A549 (cell line): ENCODE results near the gene SPAG5. TPM values are rescaled to one million over a fixed set of nuclear protein-coding genes. Genes with fewer than 3 reads are reported as not detected.

ENCODE experiments used
- ATAC-seq, 2 experiments: fragments of 200-7000 bp in 1 of 2; fragments of >200 bp in 1 of 2; cut with Nextera tagmentation in 1 of 2; cut with Tn5 transposase in 1 of 2; 3 replicates each; pipeline versions ENCODE4 v1.8.0 to v1.9.1; 2018 to 2020; ENCODE audit warnings: mild to moderate bottlenecking in 1 of 2, moderate library complexity in 1 of 2
- CTCF ChIA-PET: fragments of 300-600 bp; sonication (Branson Sonifier 250); formaldehyde crosslinking; extraction: SDS; loops from one replicate; lab custom pipeline; 2021; ENCODE audit warnings: antibody characterized with exemption, inconsistent platforms; lab: Yijun Ruan, JAX
- POLR2A ChIA-PET: fragments of 350-600 bp; formaldehyde crosslinking; extraction: SDS; loops from one replicate; lab custom pipeline; 2021; ENCODE audit warnings: antibody characterized with exemption, inconsistent platforms; lab: Yijun Ruan, JAX
- DNase-seq, 2 experiments: peaks; one replicate each; pipeline versions ENCODE4 v3.0.0 to v3.0.0-alpha.2; 2011 to 2016; ENCODE audit warnings: low read depth in 1 of 2, low spot score in 1 of 2
- FAIRE-seq: peaks from 2 replicates; lab custom pipeline; 2011; peaks lifted over from hg19 to GRCh38; lab: Jason Lieb, UNC
- H3K27ac ChIP-seq, 2 experiments: fragments of >200 bp; sonication (Bioruptor Twin); formaldehyde crosslinking; 3 replicates each; pipeline ENCODE4 v1.5.1; 2016 to 2017
- H3K4me1 ChIP-seq: fragments of >200 bp; sonication (Bioruptor Twin); formaldehyde crosslinking; 3 replicates; pipeline ENCODE4 v1.6.1; 2016
- H3K4me2 ChIP-seq: fragments of >200 bp; sonication (Bioruptor Twin); formaldehyde crosslinking; 3 replicates; pipeline ENCODE4 v1.6.1; 2016
- H3K4me3 ChIP-seq: fragments of >200 bp; sonication (Bioruptor Twin); formaldehyde crosslinking; 3 replicates; pipeline ENCODE4 v1.5.1; 2016
- H3K9me3 ChIP-seq: fragments of >200 bp; sonication (Bioruptor Twin); formaldehyde crosslinking; 3 replicates; pipeline ENCODE4 v1.6.1; 2016
- BHLHE40 ChIP-seq: IDR thresholded peaks from 2 replicates; pipeline ENCODE4 v1.6.1; 2012; ENCODE audit warnings: low read depth, low read length, inconsistent platforms
- CBX2 ChIP-seq: fragments of 200-600 bp; sonication (generic); IDR thresholded peaks from 2 replicates; pipeline ENCODE4 v1.6.1; 2016; ENCODE audit warnings: low read depth, mild to moderate bottlenecking, borderline replicate concordance
- CBX8 ChIP-seq: fragments of 200-600 bp; sonication (generic); IDR thresholded peaks from 2 replicates; pipeline ENCODE4 v1.6.1; 2016
- CHD2 ChIP-seq: fragments of 150-350 bp; IDR thresholded peaks from 2 replicates; pipeline ENCODE4 v1.6.1; 2014; ENCODE audit warnings: low read length; ENCODE audit not compliant: partially characterized antibody
- EHMT2 ChIP-seq: fragments of 200-600 bp; sonication (generic); IDR thresholded peaks from 2 replicates; pipeline ENCODE4 v1.6.1; 2016; ENCODE audit warnings: antibody characterized with exemption, low read depth, mild to moderate bottlenecking, moderate library complexity
- FOSB ChIP-seq: fragments of 250-450 bp; sonication (Bioruptor Pico); IDR thresholded peaks from 2 replicates; pipeline ENCODE4 v1.5.0; 2020; ENCODE audit warnings: mild to moderate bottlenecking, moderate library complexity
- GATA3 ChIP-seq: IDR thresholded peaks from 2 replicates; pipeline ENCODE4 v1.6.1; 2012; ENCODE audit warnings: borderline replicate concordance
- HDAC2 ChIP-seq: fragments of 200-600 bp; sonication (generic); IDR thresholded peaks from 2 replicates; pipeline ENCODE4 v1.6.1; 2016
- HEYL ChIP-seq: fragments of 250-450 bp; sonication (Bioruptor Pico); IDR thresholded peaks from 2 replicates; pipeline ENCODE4 v1.8.0; 2021; ENCODE audit warnings: mild to moderate bottlenecking, moderate library complexity
- HOXB13 ChIP-seq: fragments of 250-450 bp; sonication (Bioruptor Pico); IDR thresholded peaks from 2 replicates; pipeline ENCODE4 v1.5.0; 2020; ENCODE audit warnings: low read depth, mild to moderate bottlenecking, moderate library complexity
- JUN ChIP-seq, 2 experiments: fragments of >200 bp; sonication (Bioruptor Twin); formaldehyde crosslinking; IDR thresholded peaks; 2 replicates in 1 of 2; 3 replicates in 1 of 2; pipeline ENCODE4 v1.6.1; 2016 to 2017
- KDM5A ChIP-seq: fragments of 200-600 bp; sonication (generic); IDR thresholded peaks from 2 replicates; pipeline ENCODE4 v1.6.1; 2016; ENCODE audit warnings: antibody characterized with exemption, mild to moderate bottlenecking
- MAFK ChIP-seq: fragments of 450-650 bp; IDR thresholded peaks from 2 replicates; pipeline ENCODE4 v1.6.1; 2014; ENCODE audit not compliant: partially characterized antibody
- NFE2L2 ChIP-seq: fragments of 150-350 bp; conservative IDR thresholded peaks from 2 replicates; pipeline ENCODE4 v1.6.1; 2014; ENCODE audit warnings: low read length
- PHF8 ChIP-seq: fragments of 200-600 bp; sonication (generic); IDR thresholded peaks from 2 replicates; pipeline ENCODE4 v1.6.1; 2016; ENCODE audit warnings: low read depth, mild to moderate bottlenecking, antibody characterized with exemption, moderate library complexity, borderline replicate concordance
- POLR2A ChIP-seq: IDR thresholded peaks from 2 replicates; pipeline ENCODE4 v1.6.1; 2012; ENCODE audit warnings: mild to moderate bottlenecking, low read length
- RARB ChIP-seq: fragments of 250-450 bp; sonication (Bioruptor Pico); IDR thresholded peaks from 2 replicates; pipeline ENCODE4 v1.8.0; 2021; ENCODE audit warnings: mild to moderate bottlenecking, moderate library complexity
- RCOR1 ChIP-seq: fragments of 150-350 bp; IDR thresholded peaks from 2 replicates; pipeline ENCODE4 v1.6.1; 2014; ENCODE audit warnings: antibody characterized with exemption, low read length, low read depth
- RFX5 ChIP-seq: fragments of 450-650 bp; IDR thresholded peaks from 2 replicates; pipeline ENCODE4 v1.7.1; 2014; ENCODE audit warnings: antibody characterized with exemption, mild to moderate bottlenecking, moderate library complexity
- WGBS: methylation state at CpG from one replicate; pipeline ENCODE4 v1.1.6; 2017; ENCODE audit errors: missing lambda C conversion rate; 5-methylcytosine and 5-hydroxymethylcytosine counted together
- polyA minus RNA-seq: library from RNA; depleted of rRNA, polyadenylated mRNA; stranded (reverse); fragments of >200 nt; gene quantifications from 2 replicates; pipeline ENCODE4 v1.2.3, GENCODE V29; 2011; rRNA and poly(A)+ RNA removed
- polyA plus RNA-seq, 4 experiments: library from polyadenylated mRNA; depleted of rRNA in 3 of 4; stranded (reverse); fragments of >200 nt; fragmentation: RNase III in 1 of 4; extraction: RNeasy Plus Mini Kit Qiagen cat#74134 plus additional on column Dnase treatment in 1 of 4; gene quantifications; 2 replicates in 3 of 4; 3 replicates in 1 of 4; pipeline ENCODE4 v1.2.3, GENCODE V29; 2011 to 2017
- TF ChIP-seq, protein P1 (sequence below): fragments of >200 bp; sonication (Bioruptor Twin); formaldehyde crosslinking; IDR thresholded peaks from 3 replicates; pipeline ENCODE4 v1.6.1; 2016
- TF ChIP-seq, protein P2 (sequence below): IDR thresholded peaks from 2 replicates; pipeline ENCODE4 v1.6.1; 2012
- TF ChIP-seq, protein P3 (sequence below): fragments of 250-450 bp; sonication (Bioruptor Pico); IDR thresholded peaks from 2 replicates; pipeline ENCODE4 v1.5.0; 2020; ENCODE audit warnings: low read depth, mild to moderate bottlenecking, moderate library complexity

The SPAG5 gene, protein sequence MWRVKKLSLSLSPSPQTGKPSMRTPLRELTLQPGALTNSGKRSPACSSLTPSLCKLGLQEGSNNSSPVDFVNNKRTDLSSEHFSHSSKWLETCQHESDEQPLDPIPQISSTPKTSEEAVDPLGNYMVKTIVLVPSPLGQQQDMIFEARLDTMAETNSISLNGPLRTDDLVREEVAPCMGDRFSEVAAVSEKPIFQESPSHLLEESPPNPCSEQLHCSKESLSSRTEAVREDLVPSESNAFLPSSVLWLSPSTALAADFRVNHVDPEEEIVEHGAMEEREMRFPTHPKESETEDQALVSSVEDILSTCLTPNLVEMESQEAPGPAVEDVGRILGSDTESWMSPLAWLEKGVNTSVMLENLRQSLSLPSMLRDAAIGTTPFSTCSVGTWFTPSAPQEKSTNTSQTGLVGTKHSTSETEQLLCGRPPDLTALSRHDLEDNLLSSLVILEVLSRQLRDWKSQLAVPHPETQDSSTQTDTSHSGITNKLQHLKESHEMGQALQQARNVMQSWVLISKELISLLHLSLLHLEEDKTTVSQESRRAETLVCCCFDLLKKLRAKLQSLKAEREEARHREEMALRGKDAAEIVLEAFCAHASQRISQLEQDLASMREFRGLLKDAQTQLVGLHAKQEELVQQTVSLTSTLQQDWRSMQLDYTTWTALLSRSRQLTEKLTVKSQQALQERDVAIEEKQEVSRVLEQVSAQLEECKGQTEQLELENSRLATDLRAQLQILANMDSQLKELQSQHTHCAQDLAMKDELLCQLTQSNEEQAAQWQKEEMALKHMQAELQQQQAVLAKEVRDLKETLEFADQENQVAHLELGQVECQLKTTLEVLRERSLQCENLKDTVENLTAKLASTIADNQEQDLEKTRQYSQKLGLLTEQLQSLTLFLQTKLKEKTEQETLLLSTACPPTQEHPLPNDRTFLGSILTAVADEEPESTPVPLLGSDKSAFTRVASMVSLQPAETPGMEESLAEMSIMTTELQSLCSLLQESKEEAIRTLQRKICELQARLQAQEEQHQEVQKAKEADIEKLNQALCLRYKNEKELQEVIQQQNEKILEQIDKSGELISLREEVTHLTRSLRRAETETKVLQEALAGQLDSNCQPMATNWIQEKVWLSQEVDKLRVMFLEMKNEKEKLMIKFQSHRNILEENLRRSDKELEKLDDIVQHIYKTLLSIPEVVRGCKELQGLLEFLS
- 111 and 123 TPM in 2 replicates for polyA plus RNA-seq (2011; rRNA removed)
- polyA plus RNA-seq (2012; cell fraction: cytosol; rRNA removed): 88.5 and 91.7 TPM in 2 replicates
- polyA plus RNA-seq (2012; cell fraction: nucleus; rRNA removed): 142 and 199 TPM in 2 replicates
- polyA plus RNA-seq (2017; fragmentation: RNase III; extraction: RNeasy Plus Mini Kit Qiagen cat#74134 plus additional on column Dnase treatment): 106 to 111 TPM (median 107 TPM) in 3 replicates
- polyA minus RNA-seq: 110 and 142 TPM in 2 replicates

DNA sequence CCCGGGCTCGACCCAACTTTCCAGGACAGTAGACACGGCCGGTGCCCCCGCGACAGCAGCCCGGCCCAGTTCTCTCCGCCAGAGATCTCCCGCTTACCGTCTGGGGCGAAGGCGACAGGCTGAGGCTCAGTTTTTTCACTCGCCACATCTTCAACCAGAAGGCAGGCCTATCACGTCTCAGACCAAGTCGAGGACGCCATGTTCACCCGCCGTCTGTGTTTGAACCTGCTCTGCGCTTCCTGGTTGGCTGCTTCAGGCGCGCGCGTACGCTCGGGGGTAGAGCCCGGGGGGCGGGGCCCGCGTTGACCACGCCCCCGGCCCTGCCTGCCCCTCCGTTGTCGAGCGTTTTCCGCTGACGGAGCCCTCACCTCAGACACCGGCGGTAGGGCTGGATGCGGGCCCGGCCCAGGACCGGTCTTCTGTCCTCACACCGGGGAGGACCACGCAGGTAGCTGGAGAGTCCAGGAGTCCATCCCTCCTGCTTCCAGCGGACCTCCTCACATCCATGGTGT, at the start of gene SPAG5:
TSS of gene SPAG5 (minus strand) at position 227 of the 512 bp plus-strand sequence. CDS start at position 148, 79 bp downstream.
- FAIRE-seq: no peak
- 2% methylated on average over 23 of the region's 44 CpGs for WGBS
- TF ChIP-seq, protein P1, sequence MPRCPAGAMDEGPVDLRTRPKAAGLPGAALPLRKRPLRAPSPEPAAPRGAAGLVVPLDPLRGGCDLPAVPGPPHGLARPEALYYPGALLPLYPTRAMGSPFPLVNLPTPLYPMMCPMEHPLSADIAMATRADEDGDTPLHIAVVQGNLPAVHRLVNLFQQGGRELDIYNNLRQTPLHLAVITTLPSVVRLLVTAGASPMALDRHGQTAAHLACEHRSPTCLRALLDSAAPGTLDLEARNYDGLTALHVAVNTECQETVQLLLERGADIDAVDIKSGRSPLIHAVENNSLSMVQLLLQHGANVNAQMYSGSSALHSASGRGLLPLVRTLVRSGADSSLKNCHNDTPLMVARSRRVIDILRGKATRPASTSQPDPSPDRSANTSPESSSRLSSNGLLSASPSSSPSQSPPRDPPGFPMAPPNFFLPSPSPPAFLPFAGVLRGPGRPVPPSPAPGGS: peak; percentile 39; the same call in 1 of the 3 replicates
- TF ChIP-seq, protein P2, sequence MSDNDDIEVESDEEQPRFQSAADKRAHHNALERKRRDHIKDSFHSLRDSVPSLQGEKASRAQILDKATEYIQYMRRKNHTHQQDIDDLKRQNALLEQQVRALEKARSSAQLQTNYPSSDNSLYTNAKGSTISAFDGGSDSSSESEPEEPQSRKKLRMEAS: peak; percentile 38; the same call in 1 of the 2 replicates
- TF ChIP-seq PHF8: peak; percentile 58; the same call in 1 of the 2 replicates
- peak; percentile 50 for TF ChIP-seq MAFK
- no peak for TF ChIP-seq NFE2L2
- 0 out of 2 replicates have a peak, but pooled peaks have one; percentile 27 for TF ChIP-seq GATA3
- TF ChIP-seq JUN (IDR thresholded peaks at IDR 0.05): peak in 1 of 2 experiments; percentile 79; a peak in 4 of 5 replicates
- peak; percentile 90 for TF ChIP-seq KDM5A
- no peak for TF ChIP-seq HOXB13
- 0 out of 2 replicates have a peak, but pooled peaks have one; percentile 23 for TF ChIP-seq HDAC2
- TF ChIP-seq POLR2A: peak; percentile 83
- TF ChIP-seq, all 56 proteins: peak for 9
- DNase-seq: peak; percentile 95 to 99
- Histone ChIP-seq H3K27ac (peak within 1 kb of the TSS; percentile 79 to 88), H3K4me2 (peak within 1 kb of the TSS; percentile 78), H3K4me3 (peak within 1 kb of the TSS; percentile 79), H3K9me3 (no peaks in the 10 kb centered on the region), H3K4me1 (peaks cover 17% of the 10 kb centered on the region)
- ChIA-PET CTCF (interaction anchor here (1.0 to 3.1 kb wide), 9 partner anchors 9 to 105 kb away, joined by 3 to 20 read pairs (median 5); partner anchors contain the start of genes ALDOC and BLTP2), POLR2A (interaction anchor here (0.9 to 1.1 kb wide), 3 partner anchors 12 to 46 kb away, joined by 3 to 4 read pairs (median 3); partner anchors contain the start of genes BLTP2 and PIGS)
- ATAC-seq: peak; percentile 91 to 96

DNA sequence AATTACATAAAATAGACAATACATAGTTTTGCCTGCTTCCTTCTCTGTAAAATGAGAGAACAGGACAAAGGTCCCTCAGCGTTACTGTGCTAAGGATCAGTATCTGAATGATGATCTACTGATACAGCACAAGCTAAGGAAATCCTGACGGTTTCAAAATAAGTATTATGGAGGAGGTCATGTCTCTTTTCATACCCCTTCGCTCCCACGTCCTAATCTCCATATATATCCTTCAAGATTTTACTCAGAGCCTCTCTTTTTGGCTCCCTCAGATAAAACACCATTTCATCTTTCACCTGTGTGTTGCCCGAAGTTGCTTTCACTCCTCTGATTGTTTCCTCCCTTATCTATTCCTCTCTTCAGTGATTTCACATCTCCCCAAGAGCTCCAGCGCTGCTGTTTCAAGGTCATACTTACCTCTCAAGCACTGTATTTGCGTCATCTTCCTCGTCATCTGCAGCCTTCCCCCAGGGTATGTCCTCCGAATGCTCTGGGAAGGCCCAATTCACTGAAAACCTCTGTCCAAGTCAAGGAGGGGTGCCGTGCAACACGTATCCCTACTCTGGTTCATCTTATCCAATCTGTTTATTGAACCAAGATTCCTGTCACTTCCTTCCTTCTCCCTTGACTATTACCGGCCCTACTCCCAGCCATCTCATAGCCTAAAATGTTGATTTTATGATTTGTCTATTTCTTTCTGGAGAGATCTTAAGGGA, 47.4 kb upstream of the SPAG5 start:
- H3K4me2 ChIP-seq: peak overlapping the region; percentile 79
- peaks cover 32% of the 10 kb centered on the region for H3K4me1 ChIP-seq
- WGBS: 66% methylated on average over 12 of the region's 12 CpGs
- FAIRE-seq: no peak
- TF ChIP-seq FOSB (CRISPR knock-in tag): no peak
- TF ChIP-seq CBX2: no peak
- TF ChIP-seq HEYL (CRISPR knock-in tag): no peak
- no peak for TF ChIP-seq CBX8
- no peak for TF ChIP-seq RFX5
- TF ChIP-seq, protein P3, sequence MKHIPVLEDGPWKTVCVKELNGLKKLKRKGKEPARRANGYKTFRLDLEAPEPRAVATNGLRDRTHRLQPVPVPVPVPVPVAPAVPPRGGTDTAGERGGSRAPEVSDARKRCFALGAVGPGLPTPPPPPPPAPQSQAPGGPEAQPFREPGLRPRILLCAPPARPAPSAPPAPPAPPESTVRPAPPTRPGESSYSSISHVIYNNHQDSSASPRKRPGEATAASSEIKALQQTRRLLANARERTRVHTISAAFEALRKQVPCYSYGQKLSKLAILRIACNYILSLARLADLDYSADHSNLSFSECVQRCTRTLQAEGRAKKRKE (CRISPR knock-in tag): no peak
- TF ChIP-seq EHMT2: no peak
- TF ChIP-seq, protein P1: no peak
- no peak for TF ChIP-seq BHLHE40
- TF ChIP-seq RCOR1: no peak
- TF ChIP-seq RARB (CRISPR knock-in tag): no peak
- no peak for TF ChIP-seq CHD2
- peak overlapping the region; percentile 97 to 99 for H3K27ac ChIP-seq
- ChIA-PET CTCF (interaction anchor here (0.5 to 6.8 kb wide), 26 partner anchors 11 to 307 kb away, joined by 3 to 90 read pairs (median 5); partner anchors contain the start of genes NEK8, PROCA1, RPL23A and SDF2), POLR2A (interaction anchor here (0.8 to 2.6 kb wide), 8 partner anchors 14 to 79 kb away, joined by 3 to 41 read pairs (median 6); partner anchors contain the start of genes PROCA1, RPL23A, SDF2 and SUPT6H)
- peak in 1 of 2 experiments; percentile 44 for DNase-seq
- ATAC-seq: no peak
- H3K4me3 ChIP-seq: no peak overlapping the region
- H3K9me3 ChIP-seq: no peaks in the 10 kb centered on the region
